HepG2 (cell line): Measurements from ENCODE around the gene CLASRP. TPM values are rescaled to one million over a fixed set of nuclear protein-coding genes. Genes with fewer than 3 reads are reported as not detected.

Experiments
- GMEB1 ChIP-seq: sonication (generic); formaldehyde crosslinking; IDR thresholded peaks from 2 replicates; pipeline ENCODE4 v1.5.1; 2020; ENCODE audit warnings: missing genetic modification reagents, mild to moderate bottlenecking, borderline replicate concordance
- LCORL ChIP-seq, 2 experiments: fragments of 450-650 bp in 1 of 2; sonication (generic) in 1 of 2; formaldehyde crosslinking in 1 of 2; IDR thresholded peaks; 2 replicates each; pipeline versions ENCODE4 v1.5.0 to v1.6.1; 2017 to 2020; ENCODE audit warnings: antibody characterized with exemption in 1 of 2, missing genetic modification reagents in 1 of 2
- NCOA2 ChIP-seq: sonication (generic); formaldehyde crosslinking; IDR thresholded peaks from 2 replicates; pipeline ENCODE4 v1.8.0; 2022; ENCODE audit warnings: inconsistent platforms
- SKIL ChIP-seq: sonication (generic); formaldehyde crosslinking; IDR thresholded peaks from 2 replicates; pipeline ENCODE4 v1.8.0; 2022; ENCODE audit warnings: missing genetic modification reagents, mild to moderate bottlenecking, moderate library complexity, borderline replicate concordance
- TP53 ChIP-seq: sonication (generic); formaldehyde crosslinking; conservative IDR thresholded peaks from 2 replicates; pipeline ENCODE4 v1.4.0; 2020; ENCODE audit warnings: missing genetic modification reagents
- ZBTB39 ChIP-seq: sonication (generic); formaldehyde crosslinking; IDR thresholded peaks from 2 replicates; pipeline ENCODE4 v1.5.0; 2020; ENCODE audit warnings: missing genetic modification reagents
- ZBTB40 ChIP-seq, 2 experiments: fragments of 450-650 bp in 1 of 2; sonication (generic) in 1 of 2; formaldehyde crosslinking in 1 of 2; IDR thresholded peaks; 2 replicates each; pipeline versions ENCODE4 v1.6.1 to v1.8.0; 2016 to 2022; ENCODE audit warnings: antibody characterized with exemption in 1 of 2, mild to moderate bottlenecking in 1 of 2, missing genetic modification reagents in 1 of 2
- ZBTB44 ChIP-seq: sonication (generic); formaldehyde crosslinking; IDR thresholded peaks from 2 replicates; pipeline ENCODE4 v1.4.0; 2020; ENCODE audit warnings: missing genetic modification reagents
- polyA plus RNA-seq, 8 experiments: library from polyadenylated mRNA; depleted of rRNA in 3 of 8; stranded (reverse) in 7 of 8; unstranded in 1 of 8; fragments of >200 nt; fragmentation: Illumina TruSeq in 4 of 8; extraction: Trizol in 4 of 8; gene quantifications; 2 replicates each; pipeline versions ENCODE4 v1.2.1 to v1.2.3, GENCODE V29; 2011 to 2016; ENCODE audit warnings: low read depth in 4 of 8, missing spikeins in 1 of 8, mixed read lengths in 1 of 8; ENCODE audit not compliant: insufficient read depth in 1 of 8
- total RNA-seq, 5 experiments: library from RNA; depleted of rRNA; stranded (reverse); fragments of >200 nt; fragmentation: Illumina TruSeq; extraction: Trizol; gene quantifications; 2 replicates each; pipeline ENCODE4 v1.2.3, GENCODE V29; 2016; ENCODE audit warnings: low read depth in 1 of 5

CLASRP gene
- total and polyA plus RNA-seq, 2 of the 13 experiments (the other 11 are each of a cell fraction or from before 2014, with no cell fraction given), result 32.0 to 51.4 TPM

- TF ChIP-seq GMEB1 (CRISPR knock-in tag), result peak; percentile 82
- TF ChIP-seq ZBTB44 (CRISPR knock-in tag), result peak; percentile 7; the same call in 1 of the 2 replicates
- 0 out of 2 replicates have a peak, but pooled peaks have one; percentile 37 for TF ChIP-seq NCOA2 (CRISPR knock-in tag)
- TF ChIP-seq ZBTB40 (IDR thresholded peaks at IDR 0.05), result peak; percentile 87
- no peak for TF ChIP-seq ZBTB40 (CRISPR knock-in tag; IDR thresholded peaks at IDR 0.05)
- no peak for TF ChIP-seq SKIL (CRISPR knock-in tag)
- no peak for TF ChIP-seq LCORL (IDR thresholded peaks at IDR 0.05)
- no peak for TF ChIP-seq LCORL (CRISPR knock-in tag; IDR thresholded peaks at IDR 0.05)
- peak; percentile 76; the same call in 1 of the 2 replicates for TF ChIP-seq TP53 (CRISPR knock-in tag)
- no peak for TF ChIP-seq ZBTB39 (CRISPR knock-in tag)
These were observed at the start of gene CLASRP (continued) for GRCh38 chr19:45038931-45039893.
